HL-60 (cell line): ENCODE results near the gene WDR77.

Experiments used
- CTCF ChIP-seq: IDR thresholded peaks from one replicate; pipeline ENCODE4 v1.5.1; 2011; ENCODE audit warnings: low read length, control low read depth, inconsistent platforms; ENCODE audit not compliant: insufficient read depth
- GABPA ChIP-seq: IDR thresholded peaks from 2 replicates; pipeline ENCODE4 v1.6.1; 2012; ENCODE audit warnings: low read depth

- no peak for TF ChIP-seq CTCF
- no peak for TF ChIP-seq GABPA
These were observed 2.5 kb downstream of the WDR77 start for GRCh38 chr1:111446546-111446945.
